A673 (cell line): Measurements from ENCODE around the gene TEX44.

Experiments
- EZH2 ChIP-seq: fragments of 200-600 bp; sonication (generic); IDR thresholded peaks from 2 replicates; pipeline ENCODE4 v1.6.1; 2017; ENCODE audit warnings: borderline replicate concordance, low read depth, mild to moderate bottlenecking, mixed read lengths, antibody characterized with exemption, low read length; ENCODE audit not compliant: poor library complexity, severe bottlenecking
- TF ChIP-seq, protein P1 (sequence below): fragments of 300-800, 200-600 bp; sonication (generic); conservative IDR thresholded peaks from 2 replicates; pipeline ENCODE4 v1.5.1; 2017; ENCODE audit warnings: low read depth, mild to moderate bottlenecking, antibody characterized with exemption, low read length, moderate library complexity, mixed read lengths

DNA sequence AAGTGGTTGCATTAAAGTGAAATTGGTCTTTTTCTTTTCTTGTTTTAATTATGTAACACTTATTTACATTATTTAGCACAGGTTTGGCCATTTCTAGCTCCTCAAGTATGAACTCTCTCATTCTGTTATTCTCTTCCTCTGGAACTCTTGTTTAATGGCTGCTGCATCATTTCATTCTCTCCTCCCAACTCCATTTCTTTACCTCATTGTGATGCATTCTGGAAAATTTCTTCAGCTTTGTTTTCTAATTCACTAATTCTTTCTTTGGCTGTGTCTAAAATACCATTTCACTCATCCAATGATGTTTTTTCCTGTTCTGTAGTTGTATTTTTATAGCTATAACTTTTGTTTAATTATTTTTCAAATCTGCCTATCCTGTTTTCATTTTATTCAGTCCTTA, 39.9 kb upstream of the TEX44 start:
- TF ChIP-seq, protein P1, sequence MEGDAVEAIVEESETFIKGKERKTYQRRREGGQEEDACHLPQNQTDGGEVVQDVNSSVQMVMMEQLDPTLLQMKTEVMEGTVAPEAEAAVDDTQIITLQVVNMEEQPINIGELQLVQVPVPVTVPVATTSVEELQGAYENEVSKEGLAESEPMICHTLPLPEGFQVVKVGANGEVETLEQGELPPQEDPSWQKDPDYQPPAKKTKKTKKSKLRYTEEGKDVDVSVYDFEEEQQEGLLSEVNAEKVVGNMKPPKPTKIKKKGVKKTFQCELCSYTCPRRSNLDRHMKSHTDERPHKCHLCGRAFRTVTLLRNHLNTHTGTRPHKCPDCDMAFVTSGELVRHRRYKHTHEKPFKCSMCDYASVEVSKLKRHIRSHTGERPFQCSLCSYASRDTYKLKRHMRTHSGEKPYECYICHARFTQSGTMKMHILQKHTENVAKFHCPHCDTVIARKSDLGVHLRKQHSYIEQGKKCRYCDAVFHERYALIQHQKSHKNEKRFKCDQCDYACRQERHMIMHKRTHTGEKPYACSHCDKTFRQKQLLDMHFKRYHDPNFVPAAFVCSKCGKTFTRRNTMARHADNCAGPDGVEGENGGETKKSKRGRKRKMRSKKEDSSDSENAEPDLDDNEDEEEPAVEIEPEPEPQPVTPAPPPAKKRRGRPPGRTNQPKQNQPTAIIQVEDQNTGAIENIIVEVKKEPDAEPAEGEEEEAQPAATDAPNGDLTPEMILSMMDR: no peak
- no peak for TF ChIP-seq EZH2
